HEK293T (cell line): ENCODE measurements around the gene GAK.

Source experiments
- L3MBTL2 ChIP-seq: fragments of 450-650 bp; conservative IDR thresholded peaks from 2 replicates; pipeline ENCODE4 v1.6.1; 2016; ENCODE audit warnings: mild to moderate bottlenecking
- SP1 ChIP-seq: fragments of 450-650 bp; IDR thresholded peaks from 2 replicates; pipeline ENCODE4 v1.6.1; 2017

- TF ChIP-seq L3MBTL2 (no peak), SP1 (no peak)
Measured at GRCh38 chr4:888029-888428, 44.1 kb downstream of the GAK start.
